HL-60 (cell line): ENCODE results near the gene EXD1.

Experiments used
- GABPA ChIP-seq: IDR thresholded peaks from 2 replicates; pipeline ENCODE4 v1.6.1; 2012; ENCODE audit warnings: low read depth
- POLR2AphosphoS5 ChIP-seq: IDR thresholded peaks from 2 replicates; pipeline ENCODE4 v1.6.1; 2012; ENCODE audit warnings: low read depth
- SPI1 ChIP-seq: IDR thresholded peaks from 2 replicates; pipeline ENCODE4 v1.6.1; 2012; ENCODE audit warnings: low read depth, mild to moderate bottlenecking, borderline replicate concordance
- TF ChIP-seq, protein P1 (sequence below): IDR thresholded peaks from one replicate; pipeline ENCODE4 v1.5.1; 2011; ENCODE audit warnings: low read length, control low read depth, inconsistent platforms; ENCODE audit not compliant: insufficient read depth

GRCh38 chr15:41235929-41236328 lies 5.4 kb upstream of the EXD1 start:
- TF ChIP-seq, protein P1, sequence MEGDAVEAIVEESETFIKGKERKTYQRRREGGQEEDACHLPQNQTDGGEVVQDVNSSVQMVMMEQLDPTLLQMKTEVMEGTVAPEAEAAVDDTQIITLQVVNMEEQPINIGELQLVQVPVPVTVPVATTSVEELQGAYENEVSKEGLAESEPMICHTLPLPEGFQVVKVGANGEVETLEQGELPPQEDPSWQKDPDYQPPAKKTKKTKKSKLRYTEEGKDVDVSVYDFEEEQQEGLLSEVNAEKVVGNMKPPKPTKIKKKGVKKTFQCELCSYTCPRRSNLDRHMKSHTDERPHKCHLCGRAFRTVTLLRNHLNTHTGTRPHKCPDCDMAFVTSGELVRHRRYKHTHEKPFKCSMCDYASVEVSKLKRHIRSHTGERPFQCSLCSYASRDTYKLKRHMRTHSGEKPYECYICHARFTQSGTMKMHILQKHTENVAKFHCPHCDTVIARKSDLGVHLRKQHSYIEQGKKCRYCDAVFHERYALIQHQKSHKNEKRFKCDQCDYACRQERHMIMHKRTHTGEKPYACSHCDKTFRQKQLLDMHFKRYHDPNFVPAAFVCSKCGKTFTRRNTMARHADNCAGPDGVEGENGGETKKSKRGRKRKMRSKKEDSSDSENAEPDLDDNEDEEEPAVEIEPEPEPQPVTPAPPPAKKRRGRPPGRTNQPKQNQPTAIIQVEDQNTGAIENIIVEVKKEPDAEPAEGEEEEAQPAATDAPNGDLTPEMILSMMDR: no peak
- TF ChIP-seq GABPA (no peak), POLR2AphosphoS5 (no peak), SPI1 (no peak)
